ENCODE measurements around the gene FGF14.

Gene FGF14

GRCh38 chr13:102310691-102311418 is 91.0 kb downstream of the FGF14 start:
- no peak for DNase-seq (ENCODE audit: low spot score)

- no peak for DNase-seq (ENCODE audit: low spot score)
These were observed 92.7 kb downstream of the FGF14 start for GRCh38 chr13:102309110-102309509.

- no peak for DNase-seq (ENCODE audit: low spot score)
These were observed 99.3 kb downstream of the FGF14 start for GRCh38 chr13:102302534-102302933.

GRCh38 chr13:102300379-102300778 is 101.5 kb downstream of the FGF14 start:
- DNase-seq (ENCODE audit: low spot score): no peak

GRCh38 chr13:102299366-102299765 is 102.5 kb downstream of the FGF14 start:
- DNase-seq (ENCODE audit: low spot score): no peak

GRCh38 chr13:102298051-102298450 is 103.8 kb downstream of the FGF14 start:
- DNase-seq (ENCODE audit: low spot score): no peak

GRCh38 chr13:102295316-102296048 is 106.4 kb downstream of the FGF14 start:
- no peak for DNase-seq (ENCODE audit: low spot score)

- no peak for DNase-seq (ENCODE audit: low spot score)
These were observed 107.3 kb downstream of the FGF14 start for GRCh38 chr13:102294407-102295018.

- no peak for DNase-seq (ENCODE audit: low spot score)
These were observed 108.1 kb downstream of the FGF14 start for GRCh38 chr13:102293723-102294122.

- DNase-seq (ENCODE audit: low spot score): no peak
These were observed 110.1 kb downstream of the FGF14 start for GRCh38 chr13:102291587-102292218.

GRCh38 chr13:102289606-102290005 is 112.2 kb downstream of the FGF14 start:
- no peak for DNase-seq (ENCODE audit: low spot score)

GRCh38 chr13:102286326-102286725 is 115.5 kb downstream of the FGF14 start:
- no peak for DNase-seq (ENCODE audit: low spot score)

GRCh38 chr13:102280366-102280765 is 121.5 kb downstream of the FGF14 start:
- DNase-seq (ENCODE audit: low spot score): no peak

- DNase-seq (ENCODE audit: low spot score): no peak
These were observed 124.6 kb downstream of the FGF14 start for GRCh38 chr13:102277286-102277685.

- DNase-seq (ENCODE audit: low spot score): no peak
These were observed 125.4 kb downstream of the FGF14 start for GRCh38 chr13:102276404-102276803.

- no peak for DNase-seq (ENCODE audit: low spot score)
These were observed 125.9 kb downstream of the FGF14 start for GRCh38 chr13:102275969-102276368.

GRCh38 chr13:102273111-102273510 is 128.7 kb downstream of the FGF14 start:
- DNase-seq (ENCODE audit: low spot score): no peak

GRCh38 chr13:102267191-102267590 is 134.7 kb downstream of the FGF14 start:
- no peak for DNase-seq (ENCODE audit: low spot score)

GRCh38 chr13:102261809-102262208 is 140.0 kb downstream of the FGF14 start:
- DNase-seq (ENCODE audit: low spot score): no peak

GRCh38 chr13:102261316-102261715 is 140.5 kb downstream of the FGF14 start:
- DNase-seq (ENCODE audit: low spot score): no peak

GRCh38 chr13:102260256-102260655 is 141.6 kb downstream of the FGF14 start:
- no peak for DNase-seq (ENCODE audit: low spot score)

- no peak for DNase-seq (ENCODE audit: low spot score)
These were observed 146.4 kb downstream of the FGF14 start for GRCh38 chr13:102255409-102255808.

GRCh38 chr13:102251817-102252216 is 150.0 kb downstream of the FGF14 start:
- DNase-seq (ENCODE audit: low spot score): no peak
